ENCODE measurements around the gene CILP2. TPM values are rescaled to one million over a fixed set of nuclear protein-coding genes. Genes with fewer than 3 reads are reported as not detected.

CILP2 gene
- total RNA-seq, 1 donor from 2014 or later: 1.0 TPM

- Mint-ChIP-seq H3K27ac (peak overlapping the region; percentile 83), H3K27me3 (ENCODE audit: insufficient read depth, low read depth) (peaks cover 10% of the 10 kb centered on the region), H3K4me1 (peaks cover 48% of the 10 kb centered on the region), H3K9me3 (no peaks in the 10 kb centered on the region), H3K36me3 (peaks cover 2% of the 10 kb centered on the region), H3K4me3 (no peak overlapping the region)
- TF ChIP-seq CTCF (IDR thresholded peaks at IDR 0.05): no peak
- TF ChIP-seq EZH2phosphoT487 (IDR thresholded peaks at IDR 0.05): no peak
- TF ChIP-seq EZH2 (IDR thresholded peaks at IDR 0.05): no peak
- peaks cover 9% of the 10 kb centered on the region for H3K4me1 ChIP-seq
- no peak overlapping the region for H3K27ac ChIP-seq
- H3K4me2 ChIP-seq: no peak overlapping the region
- no peak overlapping the region for H3K4me3 ChIP-seq
- no peaks in the 10 kb centered on the region for H3K27me3 ChIP-seq
- no peak overlapping the region for H3K9ac ChIP-seq
- no peak for DNase-seq (ENCODE audit: low spot score)
- peaks cover 46% of the 10 kb centered on the region for H3K79me2 ChIP-seq (ENCODE audit: low read depth)
- peaks cover 78% of the 10 kb centered on the region for H4K20me1 ChIP-seq (ENCODE audit: low read depth)
- no peaks in the 10 kb centered on the region for H3K36me3 ChIP-seq
- peaks cover 10% of the 10 kb centered on the region for H3F3A ChIP-seq (ENCODE audit: low read depth)
- no peaks in the 10 kb centered on the region for H3K9me3 ChIP-seq (ENCODE audit: low read depth)
- H2AFZ ChIP-seq (replicated peaks): no peak overlapping the region
Measured at GRCh38 chr19:19526581-19527370, 11.3 kb upstream of the CILP2 start.

- no peak overlapping the region for H3K4me3 Mint-ChIP-seq
- H3K36me3 Mint-ChIP-seq: peaks cover 5% of the 10 kb centered on the region
- Histone ChIP-seq H2AFZ (replicated peaks) (no peak overlapping the region), H3K9ac (no peak overlapping the region), H3K4me3 (no peak overlapping the region), H3K27ac (no peak overlapping the region), H3K79me2 (ENCODE audit: low read depth) (peaks cover 40% of the 10 kb centered on the region), H3K4me1 (peaks cover 9% of the 10 kb centered on the region), H3K4me2 (no peak overlapping the region), H3F3A (ENCODE audit: low read depth) (peaks cover 14% of the 10 kb centered on the region), H3K27me3 (no peaks in the 10 kb centered on the region), H4K20me1 (ENCODE audit: low read depth) (peaks cover 74% of the 10 kb centered on the region), H3K36me3 (no peaks in the 10 kb centered on the region), H3K9me3 (ENCODE audit: low read depth) (no peaks in the 10 kb centered on the region)
- peaks cover 48% of the 10 kb centered on the region for H3K4me1 Mint-ChIP-seq
- TF ChIP-seq CTCF (IDR thresholded peaks at IDR 0.05) (no peak), EZH2phosphoT487 (IDR thresholded peaks at IDR 0.05) (no peak), EZH2 (IDR thresholded peaks at IDR 0.05) (no peak)
- H3K27ac Mint-ChIP-seq: no peak overlapping the region
- DNase-seq (ENCODE audit: low spot score): no peak
- no peaks in the 10 kb centered on the region for H3K9me3 Mint-ChIP-seq
- peaks cover 10% of the 10 kb centered on the region for H3K27me3 Mint-ChIP-seq (ENCODE audit: insufficient read depth, low read depth)
Measured at GRCh38 chr19:19527371-19527656, 10.8 kb upstream of the CILP2 start.

- H3K4me3 ChIP-seq: no peak overlapping the region
- Mint-ChIP-seq H3K9me3 (no peaks in the 10 kb centered on the region), H3K36me3 (peaks cover 3% of the 10 kb centered on the region), H3K4me3 (no peak overlapping the region), H3K4me1 (peaks cover 44% of the 10 kb centered on the region), H3K27me3 (ENCODE audit: insufficient read depth, low read depth) (peaks cover 10% of the 10 kb centered on the region), H3K27ac (no peak overlapping the region)
- peaks cover 14% of the 10 kb centered on the region for H3F3A ChIP-seq (ENCODE audit: low read depth)
- TF ChIP-seq EZH2 (IDR thresholded peaks at IDR 0.05) (no peak), CTCF (IDR thresholded peaks at IDR 0.05) (no peak), EZH2phosphoT487 (IDR thresholded peaks at IDR 0.05) (no peak)
- H3K9ac ChIP-seq: no peak overlapping the region
- peaks cover 9% of the 10 kb centered on the region for H3K4me1 ChIP-seq
- DNase-seq (ENCODE audit: low spot score): no peak
- H3K79me2 ChIP-seq (ENCODE audit: low read depth): peaks cover 34% of the 10 kb centered on the region
- H3K27ac ChIP-seq: no peak overlapping the region
- no peak overlapping the region for H2AFZ ChIP-seq (replicated peaks)
- H4K20me1 ChIP-seq (ENCODE audit: low read depth): peaks cover 74% of the 10 kb centered on the region
- no peaks in the 10 kb centered on the region for H3K27me3 ChIP-seq
- H3K9me3 ChIP-seq (ENCODE audit: low read depth): no peaks in the 10 kb centered on the region
- no peaks in the 10 kb centered on the region for H3K36me3 ChIP-seq
- H3K4me2 ChIP-seq: no peak overlapping the region
Measured at GRCh38 chr19:19527674-19528625, 10.1 kb upstream of the CILP2 start.

Data from neural progenitor cell (in vitro differentiated cells).